Measurements from ENCODE around the gene SCAMP3.

DNA sequence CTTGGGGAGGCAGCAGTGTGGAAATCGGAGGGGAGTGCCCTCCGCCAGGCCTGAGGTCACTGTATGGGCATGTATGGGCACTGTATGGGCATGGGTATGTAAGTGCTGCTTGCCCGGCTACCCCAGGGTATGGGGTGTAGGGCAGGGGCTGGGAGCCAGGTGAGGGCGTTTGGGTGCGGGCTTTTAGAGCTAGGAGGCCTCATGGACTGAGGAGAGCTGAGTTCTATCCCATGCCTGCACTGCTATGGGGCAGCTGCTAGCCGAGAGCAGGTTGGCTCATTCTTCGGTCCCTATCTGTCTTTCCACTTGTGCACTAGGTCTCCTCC lies 33.7 kb upstream of the SCAMP3 start:
- TF ChIP-seq, protein P1, sequence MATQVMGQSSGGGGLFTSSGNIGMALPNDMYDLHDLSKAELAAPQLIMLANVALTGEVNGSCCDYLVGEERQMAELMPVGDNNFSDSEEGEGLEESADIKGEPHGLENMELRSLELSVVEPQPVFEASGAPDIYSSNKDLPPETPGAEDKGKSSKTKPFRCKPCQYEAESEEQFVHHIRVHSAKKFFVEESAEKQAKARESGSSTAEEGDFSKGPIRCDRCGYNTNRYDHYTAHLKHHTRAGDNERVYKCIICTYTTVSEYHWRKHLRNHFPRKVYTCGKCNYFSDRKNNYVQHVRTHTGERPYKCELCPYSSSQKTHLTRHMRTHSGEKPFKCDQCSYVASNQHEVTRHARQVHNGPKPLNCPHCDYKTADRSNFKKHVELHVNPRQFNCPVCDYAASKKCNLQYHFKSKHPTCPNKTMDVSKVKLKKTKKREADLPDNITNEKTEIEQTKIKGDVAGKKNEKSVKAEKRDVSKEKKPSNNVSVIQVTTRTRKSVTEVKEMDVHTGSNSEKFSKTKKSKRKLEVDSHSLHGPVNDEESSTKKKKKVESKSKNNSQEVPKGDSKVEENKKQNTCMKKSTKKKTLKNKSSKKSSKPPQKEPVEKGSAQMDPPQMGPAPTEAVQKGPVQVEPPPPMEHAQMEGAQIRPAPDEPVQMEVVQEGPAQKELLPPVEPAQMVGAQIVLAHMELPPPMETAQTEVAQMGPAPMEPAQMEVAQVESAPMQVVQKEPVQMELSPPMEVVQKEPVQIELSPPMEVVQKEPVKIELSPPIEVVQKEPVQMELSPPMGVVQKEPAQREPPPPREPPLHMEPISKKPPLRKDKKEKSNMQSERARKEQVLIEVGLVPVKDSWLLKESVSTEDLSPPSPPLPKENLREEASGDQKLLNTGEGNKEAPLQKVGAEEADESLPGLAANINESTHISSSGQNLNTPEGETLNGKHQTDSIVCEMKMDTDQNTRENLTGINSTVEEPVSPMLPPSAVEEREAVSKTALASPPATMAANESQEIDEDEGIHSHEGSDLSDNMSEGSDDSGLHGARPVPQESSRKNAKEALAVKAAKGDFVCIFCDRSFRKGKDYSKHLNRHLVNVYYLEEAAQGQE (IDR thresholded peaks at IDR 0.05; ENCODE audit: borderline replicate concordance) = no peak
- no peak for TF ChIP-seq TAF1 (IDR thresholded peaks at IDR 0.05; ENCODE audit: low read depth)
- TF ChIP-seq, protein P2, sequence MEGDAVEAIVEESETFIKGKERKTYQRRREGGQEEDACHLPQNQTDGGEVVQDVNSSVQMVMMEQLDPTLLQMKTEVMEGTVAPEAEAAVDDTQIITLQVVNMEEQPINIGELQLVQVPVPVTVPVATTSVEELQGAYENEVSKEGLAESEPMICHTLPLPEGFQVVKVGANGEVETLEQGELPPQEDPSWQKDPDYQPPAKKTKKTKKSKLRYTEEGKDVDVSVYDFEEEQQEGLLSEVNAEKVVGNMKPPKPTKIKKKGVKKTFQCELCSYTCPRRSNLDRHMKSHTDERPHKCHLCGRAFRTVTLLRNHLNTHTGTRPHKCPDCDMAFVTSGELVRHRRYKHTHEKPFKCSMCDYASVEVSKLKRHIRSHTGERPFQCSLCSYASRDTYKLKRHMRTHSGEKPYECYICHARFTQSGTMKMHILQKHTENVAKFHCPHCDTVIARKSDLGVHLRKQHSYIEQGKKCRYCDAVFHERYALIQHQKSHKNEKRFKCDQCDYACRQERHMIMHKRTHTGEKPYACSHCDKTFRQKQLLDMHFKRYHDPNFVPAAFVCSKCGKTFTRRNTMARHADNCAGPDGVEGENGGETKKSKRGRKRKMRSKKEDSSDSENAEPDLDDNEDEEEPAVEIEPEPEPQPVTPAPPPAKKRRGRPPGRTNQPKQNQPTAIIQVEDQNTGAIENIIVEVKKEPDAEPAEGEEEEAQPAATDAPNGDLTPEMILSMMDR (IDR thresholded peaks at IDR 0.05; ENCODE audit: poor library complexity, severe bottlenecking) = no peak
